Stromal cell of bone marrow (primary cell): ENCODE measurements around the gene CITED4.
"Not testable (repeated sequence)": the region's sequence is repeated elsewhere in the genome, so short reads cannot be mapped to it uniquely, and the experiment has no call there.

ENCODE experiments used
- DNase-seq: peaks from one replicate; pipeline ENCODE4 v3.0.0-alpha.2; 2012; ENCODE audit warnings: low read depth

CITED4 gene, protein sequence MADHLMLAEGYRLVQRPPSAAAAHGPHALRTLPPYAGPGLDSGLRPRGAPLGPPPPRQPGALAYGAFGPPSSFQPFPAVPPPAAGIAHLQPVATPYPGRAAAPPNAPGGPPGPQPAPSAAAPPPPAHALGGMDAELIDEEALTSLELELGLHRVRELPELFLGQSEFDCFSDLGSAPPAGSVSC

GRCh38 chr1:40862008-40862863, at the start of gene CITED4:
CITED4 (minus strand) TSS chr1:40862363; CDS start chr1:40862127, 236 bp downstream.
- peak; percentile 76 for DNase-seq

DNA sequence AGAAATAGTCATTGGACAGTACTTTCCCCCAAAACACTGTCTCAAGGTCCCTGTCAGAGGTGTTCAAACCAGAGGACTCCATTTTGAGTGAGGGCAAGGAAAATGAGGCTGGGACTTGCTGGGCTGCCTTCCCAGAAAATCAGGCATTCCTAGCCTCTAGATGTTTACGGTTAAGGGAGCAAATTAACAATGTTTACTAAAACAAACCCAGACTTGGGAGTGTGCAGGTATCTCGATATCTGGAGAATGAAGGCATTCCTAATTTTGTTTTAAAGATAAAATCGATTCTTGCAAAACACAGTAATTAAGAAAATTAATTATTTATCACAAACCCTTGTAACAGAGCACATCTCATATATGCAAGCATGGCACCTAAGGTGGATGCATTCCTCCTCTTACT, 48.9 kb upstream of the CITED4 start:
- DNase-seq: no peak

DNA sequence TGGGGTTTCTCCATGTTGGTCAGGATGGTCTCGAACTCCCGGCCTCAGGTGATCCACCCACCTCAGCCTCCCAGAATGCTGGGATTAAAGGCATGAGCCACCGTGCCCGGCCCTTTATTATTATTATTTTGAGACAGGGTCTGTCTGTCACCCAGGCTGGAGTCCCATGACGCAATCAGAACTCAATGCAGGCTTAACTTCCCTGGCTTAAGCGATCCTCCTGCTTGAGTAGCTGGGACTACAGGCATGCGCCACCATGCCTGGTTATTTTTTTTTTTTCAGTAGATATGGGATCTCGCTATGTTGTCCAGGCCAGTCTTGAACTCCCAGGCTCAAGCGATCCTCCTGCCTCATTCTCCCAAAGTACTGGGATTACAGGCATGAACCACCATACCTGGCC, 47.1 kb upstream of the CITED4 start:
- no peak for DNase-seq

- no peak for DNase-seq
Measured at GRCh38 chr1:40908350-40908749, 46.2 kb upstream of the CITED4 start.

GRCh38 chr1:40907899-40908298, 45.7 kb upstream of the CITED4 start:
- DNase-seq: no peak

DNA sequence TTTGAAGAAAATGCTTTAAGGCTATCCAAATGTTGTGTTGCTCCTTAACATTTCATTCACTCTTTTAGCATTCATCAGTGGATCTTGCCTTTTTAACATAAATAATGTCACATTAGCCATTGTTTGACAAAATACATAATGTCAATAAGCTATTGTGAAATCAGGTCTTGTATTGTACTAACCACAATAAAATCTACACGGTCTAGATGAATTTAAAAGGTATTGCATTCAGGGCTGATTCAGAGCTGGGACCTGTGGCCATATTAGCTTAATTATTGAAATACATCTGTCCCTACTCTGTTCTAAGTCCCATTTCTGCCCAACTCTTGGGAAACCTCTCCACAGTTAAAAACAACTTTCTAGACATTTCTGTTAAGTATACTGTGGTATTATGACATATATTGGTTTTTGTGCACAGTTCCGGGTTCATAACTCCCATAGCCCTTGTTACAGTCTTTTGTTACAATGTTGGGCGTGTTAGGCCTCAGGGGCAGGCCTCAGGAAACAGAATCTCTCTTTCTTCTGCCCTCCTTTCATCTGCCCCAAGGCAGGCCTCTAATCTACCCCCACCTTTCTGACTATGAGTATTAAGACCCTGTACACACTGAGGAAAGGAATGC, 44.7 kb upstream of the CITED4 start:
- no peak for DNase-seq

- no peak for DNase-seq
Measured at GRCh38 chr1:40905061-40905460, 42.9 kb upstream of the CITED4 start.

GRCh38 chr1:40903106-40903505, 40.9 kb upstream of the CITED4 start:
- DNase-seq: no peak

DNA sequence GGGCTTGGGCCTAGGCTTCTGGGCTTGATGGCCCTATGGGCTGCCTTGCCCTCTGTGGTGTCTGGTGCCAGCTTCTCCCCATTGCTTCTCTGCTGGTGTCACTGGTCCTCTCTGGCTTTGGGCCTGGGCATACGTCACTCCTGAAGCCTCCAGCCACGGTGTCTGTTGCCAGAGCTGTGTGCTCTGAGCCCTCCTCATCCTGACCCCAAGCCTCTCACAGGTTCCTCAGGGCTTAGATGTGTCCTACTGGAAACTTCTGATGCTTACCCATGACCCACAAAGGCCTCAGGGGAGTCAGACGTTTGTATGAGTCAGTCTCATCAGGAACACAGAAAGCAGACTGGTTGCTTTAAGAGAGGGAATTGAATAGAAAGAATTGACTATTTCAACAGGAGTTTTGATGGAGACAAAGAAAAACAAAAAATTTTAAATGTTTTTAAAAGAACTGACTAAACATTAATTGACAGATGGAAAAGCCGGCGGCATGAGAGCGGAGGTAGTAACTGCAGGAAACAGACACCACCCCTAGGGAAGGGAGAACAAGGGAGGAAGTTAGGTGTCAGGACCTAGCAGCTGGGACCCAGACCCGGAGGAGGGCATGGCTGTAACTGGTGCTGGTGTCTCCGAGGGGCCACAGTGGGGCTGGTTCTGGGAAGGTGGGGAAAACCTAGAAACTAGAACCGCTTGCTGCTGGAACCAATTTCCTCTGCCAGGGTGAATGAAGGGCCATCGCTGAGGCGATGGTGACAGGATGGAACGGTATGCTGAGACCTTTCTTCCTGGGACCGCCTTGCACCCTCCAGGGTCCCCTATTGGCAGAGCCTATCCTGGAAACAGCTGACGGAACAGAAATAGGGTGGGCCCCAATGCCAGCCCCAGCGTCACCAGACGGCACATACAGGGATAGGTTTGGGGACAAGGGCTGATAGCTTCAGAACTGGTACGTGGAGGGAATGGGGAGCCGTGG, 40.0 kb upstream of the CITED4 start:
- DNase-seq: peak; percentile 90

DNA sequence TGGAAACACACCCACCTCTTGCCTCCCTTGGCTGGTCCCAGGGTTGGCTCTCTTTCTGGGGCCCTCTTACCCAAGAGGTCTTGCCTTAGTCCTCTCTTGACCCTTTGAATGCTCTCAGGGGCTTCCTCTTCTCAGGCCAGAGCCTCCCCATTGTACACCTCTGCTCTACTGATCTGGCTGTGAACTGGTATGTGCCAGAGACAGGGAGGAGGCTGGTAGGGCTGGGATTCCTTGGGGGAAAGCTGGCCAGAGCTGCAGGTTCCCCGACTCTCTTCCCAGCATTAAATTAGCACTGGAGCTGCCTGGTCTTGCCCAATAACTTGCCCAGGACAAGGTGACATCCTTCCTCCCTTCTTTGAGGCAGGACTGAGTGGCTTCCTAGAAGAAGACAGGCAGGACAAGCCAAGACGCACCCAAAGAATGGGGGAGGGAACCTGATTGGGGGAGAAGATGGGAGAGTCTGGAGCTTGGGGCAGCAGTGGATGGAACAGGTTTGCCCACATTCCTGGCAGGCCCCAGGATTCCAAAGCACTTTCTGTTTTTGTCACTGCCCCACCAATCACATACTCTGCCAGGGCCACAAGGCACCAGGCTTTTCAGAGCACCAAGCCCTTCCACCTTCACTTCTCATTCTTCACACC, 37.2 kb upstream of the CITED4 start:
- no peak for DNase-seq

- no peak for DNase-seq
Measured at GRCh38 chr1:40898431-40898901, 36.3 kb upstream of the CITED4 start.

DNA sequence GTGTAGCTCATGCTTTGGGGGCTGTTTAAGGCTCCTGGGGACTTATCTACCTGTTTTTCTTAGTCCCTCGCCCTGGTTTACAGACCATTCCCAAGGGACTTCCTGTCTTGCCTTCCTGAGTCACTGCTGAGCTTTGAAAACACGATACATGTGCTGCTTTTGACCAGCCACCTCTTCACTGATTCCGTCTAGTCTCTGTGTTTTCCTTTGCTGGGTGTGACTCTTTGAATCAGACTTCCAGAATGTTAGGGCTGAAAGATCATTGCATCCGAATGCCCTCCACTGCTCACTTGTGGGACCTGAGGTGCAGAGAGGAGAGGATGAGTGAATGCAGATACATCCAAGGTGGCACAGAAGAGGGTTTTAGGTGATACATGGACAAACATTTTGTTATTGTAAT, 35.4 kb upstream of the CITED4 start:
- DNase-seq: peak; percentile 25

DNA sequence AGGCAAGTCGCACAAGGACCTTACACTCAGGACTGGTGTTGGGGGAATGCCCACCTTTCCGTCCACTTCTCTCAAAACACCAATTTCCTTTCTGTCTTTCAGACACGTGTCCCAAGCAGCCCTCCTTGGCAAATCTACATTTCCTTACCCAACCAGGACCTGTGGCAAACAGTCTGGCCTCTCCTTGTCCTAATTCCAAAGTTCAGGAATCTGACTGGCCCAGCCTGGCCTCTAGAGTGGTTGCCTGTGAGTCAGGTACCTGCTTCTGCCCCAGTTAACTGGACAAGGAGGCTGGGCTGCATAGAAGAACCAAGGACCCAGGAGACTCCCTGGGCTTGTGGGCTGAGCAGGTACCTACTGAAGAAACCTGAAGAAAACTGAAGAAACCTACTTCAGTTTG, 34.3 kb upstream of the CITED4 start:
- no peak for DNase-seq

DNA sequence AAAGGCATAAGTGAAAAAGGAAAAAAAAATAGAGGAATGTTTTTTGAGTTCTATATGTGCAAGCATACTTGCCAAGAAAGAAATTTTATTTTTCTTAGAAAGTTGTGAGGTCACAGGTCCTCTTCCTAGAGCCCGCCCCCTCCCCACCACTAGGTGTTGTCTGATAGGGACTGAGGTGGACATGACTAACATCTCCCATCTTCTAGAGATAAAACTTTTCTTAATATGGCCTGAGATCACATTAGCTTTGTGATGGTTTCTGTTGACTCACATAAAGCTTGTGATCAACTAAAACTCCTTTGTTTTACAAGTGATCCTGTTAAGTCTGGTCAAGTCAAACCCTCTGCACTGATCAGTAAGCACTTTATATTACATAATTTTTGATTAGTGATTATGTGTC, 33.4 kb upstream of the CITED4 start:
- DNase-seq: no peak

DNA sequence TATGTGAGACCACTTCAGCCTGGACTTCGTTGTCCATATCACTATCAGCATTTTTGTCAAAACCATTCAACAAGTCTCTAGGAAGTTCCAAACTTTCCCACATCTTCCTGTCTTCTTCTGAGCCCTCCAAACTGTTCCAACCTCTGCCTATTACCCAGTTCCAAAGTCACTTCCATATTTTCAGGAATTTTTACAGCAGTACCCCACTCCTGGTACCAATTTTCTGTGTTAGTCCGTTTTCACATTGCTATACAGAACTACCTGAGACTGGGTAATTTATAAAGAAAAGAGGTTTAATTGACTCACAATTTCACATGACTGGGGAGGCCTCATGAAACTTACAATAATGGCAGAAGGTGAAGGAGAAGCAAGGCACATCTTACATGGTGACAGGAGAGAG, 32.7 kb upstream of the CITED4 start:
- DNase-seq: not testable (repeated sequence)

DNA sequence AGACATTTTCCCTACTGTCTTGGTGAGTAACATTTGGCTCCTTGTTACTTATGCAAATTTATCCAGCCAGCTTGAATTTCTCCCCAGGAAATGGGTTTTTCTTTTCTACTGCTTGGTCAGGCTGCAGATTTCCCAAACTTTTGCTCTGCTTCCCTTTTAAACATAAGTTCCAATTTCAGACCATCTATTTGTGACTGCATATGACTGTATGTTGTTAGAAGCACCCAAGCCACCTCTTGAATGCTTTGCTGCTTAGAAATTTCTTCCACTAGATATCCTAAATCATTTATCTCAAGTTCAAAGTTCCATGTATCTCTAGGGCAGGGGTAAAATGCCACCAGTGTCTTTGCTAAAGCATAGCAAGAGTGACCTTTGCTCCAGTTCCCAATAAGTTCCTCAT, 32.3 kb upstream of the CITED4 start:
- no peak for DNase-seq

DNA sequence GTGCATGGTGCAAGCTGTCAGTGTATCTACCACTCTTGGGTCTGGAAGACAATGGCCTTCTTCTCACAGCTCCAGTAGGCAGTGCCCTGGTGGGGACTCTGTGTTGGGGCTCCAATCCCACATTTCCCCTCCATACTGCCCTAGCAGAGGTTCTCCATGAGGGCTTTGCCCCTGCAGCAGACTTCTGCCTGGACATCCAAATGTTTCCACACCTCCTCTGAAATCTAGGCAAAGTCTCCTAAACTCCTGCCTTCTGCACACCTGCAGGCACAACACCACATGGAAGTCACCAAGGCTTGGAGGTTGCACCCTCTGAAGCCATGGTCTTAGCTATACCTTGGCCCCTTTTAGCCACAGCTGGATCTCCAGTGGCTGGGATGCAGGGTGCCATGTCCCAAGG, 31.8 kb upstream of the CITED4 start:
- no peak for DNase-seq

DNA sequence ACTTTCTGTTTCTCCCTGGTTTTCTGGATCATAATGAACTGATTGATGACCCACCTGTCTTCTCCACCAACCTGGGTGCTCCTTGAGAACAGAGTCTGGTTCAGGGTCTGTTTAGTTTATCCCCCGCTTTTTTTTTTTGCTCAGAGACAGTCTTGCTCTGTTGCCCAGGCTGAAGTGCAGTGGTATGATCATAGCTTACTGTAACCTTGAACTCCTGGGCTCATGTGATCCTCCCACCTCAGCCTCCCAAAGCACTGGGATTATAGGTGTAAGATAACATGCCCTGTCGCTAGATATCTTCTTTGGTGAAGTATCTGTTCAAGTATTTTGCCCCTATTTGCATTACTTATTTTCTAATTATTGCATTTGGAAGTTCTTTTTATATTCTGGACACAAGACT, 30.2 kb upstream of the CITED4 start:
- no peak for DNase-seq

GRCh38 chr1:40890771-40891170, 28.6 kb upstream of the CITED4 start:
- no peak for DNase-seq

- no peak for DNase-seq
Measured at GRCh38 chr1:40887652-40888051, 25.5 kb upstream of the CITED4 start.

DNA sequence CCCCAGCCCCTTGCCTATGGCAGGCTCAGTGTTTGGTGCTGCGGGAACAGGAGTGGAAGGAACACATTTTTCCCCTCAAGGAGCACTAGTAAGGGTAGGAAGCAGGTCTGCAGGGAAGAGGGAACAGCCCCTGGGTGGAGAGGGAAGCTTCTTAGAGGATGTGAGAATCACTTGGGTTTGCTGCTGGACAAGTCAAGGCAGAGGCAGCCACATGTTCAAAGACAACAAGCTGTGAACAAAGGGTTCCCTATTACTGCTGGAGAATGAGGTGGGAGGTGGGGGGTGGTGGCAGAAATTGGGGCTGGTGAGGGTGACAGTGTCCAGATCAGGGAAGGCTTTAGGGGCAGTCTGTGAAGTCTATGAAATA, 24.8 kb upstream of the CITED4 start:
- no peak for DNase-seq
